NB4 (cell line): ENCODE data around the gene POSTN.

ENCODE experiments used
- CTCF ChIP-seq: IDR thresholded peaks from one replicate; pipeline ENCODE4 v1.5.1; 2012; ENCODE audit warnings: low read depth, low read length
- MAX ChIP-seq: IDR thresholded peaks from 2 replicates; pipeline ENCODE4 v1.6.1; 2011; ENCODE audit warnings: low read depth, low read length
- MYC ChIP-seq: IDR thresholded peaks from 2 replicates; pipeline ENCODE4 v1.6.1; 2011; ENCODE audit warnings: low read depth, low read length
- POLR2A ChIP-seq: IDR thresholded peaks from 2 replicates; pipeline ENCODE4 v1.6.1; 2011; ENCODE audit warnings: mild to moderate bottlenecking; ENCODE audit not compliant: insufficient read length; ENCODE audit errors: extremely low read depth

GRCh38 chr13:37544995-37545394, 53.6 kb downstream of the POSTN start:
- no peak for TF ChIP-seq CTCF
- TF ChIP-seq POLR2A, result no peak
- TF ChIP-seq MYC, result no peak
- no peak for TF ChIP-seq MAX
